ENCODE data around the gene STEAP1B.

GRCh38 chr7:22457471-22457870, 42.5 kb downstream of the STEAP1B start:
- TF ChIP-seq CTCF (conservative IDR thresholded peaks at IDR 0.05 in 1 of 2, IDR thresholded peaks at IDR 0.05 in 1 of 2; ENCODE audit: extremely low read depth in 1 of 2, insufficient read depth in 1 of 2, low read depth in 1 of 2, low read length in 2 of 2) (no peak), EZH2 (IDR thresholded peaks at IDR 0.05; ENCODE audit: borderline replicate concordance, low read length) (no peak)
